ENCODE data around the gene HCAR2.
"Not testable (repeated sequence)": the region's sequence is repeated elsewhere in the genome, so short reads cannot be mapped to it uniquely, and the experiment has no call there.

Gene HCAR2

DNA sequence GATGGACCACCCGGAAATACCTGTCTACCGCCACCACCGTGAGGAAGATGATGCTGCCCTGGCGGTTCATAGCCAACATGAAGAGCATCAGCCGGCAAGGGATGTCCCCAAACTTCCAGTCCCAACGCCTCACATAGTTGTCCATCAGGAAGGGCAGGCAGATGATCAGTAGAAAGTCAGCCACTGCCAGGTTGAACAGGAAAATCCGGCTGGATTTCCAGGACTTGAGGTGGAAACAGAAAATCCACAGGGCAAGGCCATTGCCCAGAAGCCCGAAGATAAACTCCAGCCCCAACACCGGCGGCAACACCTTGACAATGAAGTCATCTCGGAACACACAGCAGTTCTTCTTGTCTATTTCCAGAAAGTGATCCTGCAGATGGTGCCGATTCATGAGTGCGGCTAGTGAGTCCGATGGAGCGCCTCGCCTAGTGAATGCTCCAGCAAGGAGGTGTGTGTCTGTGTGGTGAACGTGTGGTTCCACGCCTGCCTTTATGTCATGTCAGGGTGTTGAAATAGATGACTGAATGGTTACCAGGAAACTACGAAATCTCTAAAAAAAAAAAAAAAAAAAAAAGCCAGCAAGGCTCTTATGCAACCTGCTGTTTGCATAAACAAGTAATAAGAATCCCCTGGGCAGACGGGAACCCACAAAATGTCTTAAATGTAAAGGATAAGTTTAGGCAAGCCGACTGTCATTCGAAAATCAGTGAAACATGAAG lies at the start of gene HCAR2:
TSS of gene HCAR2 (minus strand) at position 468 of the 722 bp plus-strand sequence. CDS start at position 394, 74 bp downstream.
- H3K4me3 ChIP-seq (ENCODE audit: low read length), result peak within 1 kb of the TSS; percentile 10
- DNase-seq (ENCODE audit: low read depth), result peak; percentile 96

DNA sequence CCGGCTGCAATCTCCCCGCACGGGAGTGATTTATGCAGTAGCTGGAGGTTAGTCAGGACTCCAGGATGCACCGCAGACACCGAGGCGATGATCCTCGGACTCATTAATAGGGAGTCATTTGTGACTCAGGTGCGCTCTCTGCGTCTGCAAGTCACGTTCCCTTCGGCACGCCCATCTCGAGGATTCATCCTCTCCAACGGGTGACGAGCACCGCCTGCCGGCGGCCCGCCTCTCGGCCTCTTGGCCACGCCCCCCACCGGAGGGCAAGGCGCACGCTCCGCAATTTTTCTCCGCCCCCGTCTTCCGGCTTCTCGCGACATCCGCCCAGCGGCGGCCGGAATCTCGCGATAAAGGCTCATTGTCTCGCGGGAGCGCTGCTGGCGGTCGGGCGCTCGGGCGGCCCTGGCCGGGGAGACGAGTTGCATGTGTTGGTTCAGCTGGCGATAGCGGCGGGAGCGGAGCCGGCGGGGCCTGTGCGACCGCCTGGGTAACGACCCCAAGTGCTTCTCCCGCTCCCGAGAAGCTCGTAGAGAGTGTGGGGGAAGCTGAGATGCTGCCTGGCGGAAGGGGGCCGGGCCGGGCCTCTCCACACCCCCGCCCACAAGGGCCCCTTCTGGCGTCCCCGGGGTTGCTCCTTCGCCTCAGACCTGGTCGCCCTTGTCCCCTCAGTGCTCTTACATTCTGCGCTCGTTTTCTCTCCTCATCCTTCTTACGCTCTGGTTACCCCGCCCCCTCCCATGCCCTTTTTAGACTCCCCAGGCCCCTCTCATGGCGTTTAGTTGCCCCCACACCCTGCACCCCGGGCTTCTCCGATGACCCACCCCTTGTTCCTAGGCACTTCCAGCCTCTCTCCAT lies 49.5 kb upstream of the HCAR2 start, which contains the start of gene DENR:
TSS of gene DENR (plus strand) at position 361 of the 855 bp plus-strand sequence. CDS start 878 bp downstream, outside the sequence.
- peak within 1 kb of the TSS; percentile 98 for H3K4me3 ChIP-seq (ENCODE audit: low read length)
- TF ChIP-seq, protein P1, sequence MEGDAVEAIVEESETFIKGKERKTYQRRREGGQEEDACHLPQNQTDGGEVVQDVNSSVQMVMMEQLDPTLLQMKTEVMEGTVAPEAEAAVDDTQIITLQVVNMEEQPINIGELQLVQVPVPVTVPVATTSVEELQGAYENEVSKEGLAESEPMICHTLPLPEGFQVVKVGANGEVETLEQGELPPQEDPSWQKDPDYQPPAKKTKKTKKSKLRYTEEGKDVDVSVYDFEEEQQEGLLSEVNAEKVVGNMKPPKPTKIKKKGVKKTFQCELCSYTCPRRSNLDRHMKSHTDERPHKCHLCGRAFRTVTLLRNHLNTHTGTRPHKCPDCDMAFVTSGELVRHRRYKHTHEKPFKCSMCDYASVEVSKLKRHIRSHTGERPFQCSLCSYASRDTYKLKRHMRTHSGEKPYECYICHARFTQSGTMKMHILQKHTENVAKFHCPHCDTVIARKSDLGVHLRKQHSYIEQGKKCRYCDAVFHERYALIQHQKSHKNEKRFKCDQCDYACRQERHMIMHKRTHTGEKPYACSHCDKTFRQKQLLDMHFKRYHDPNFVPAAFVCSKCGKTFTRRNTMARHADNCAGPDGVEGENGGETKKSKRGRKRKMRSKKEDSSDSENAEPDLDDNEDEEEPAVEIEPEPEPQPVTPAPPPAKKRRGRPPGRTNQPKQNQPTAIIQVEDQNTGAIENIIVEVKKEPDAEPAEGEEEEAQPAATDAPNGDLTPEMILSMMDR (IDR thresholded peaks at IDR 0.05; ENCODE audit: insufficient read depth, low read depth, low read length, missing control alignments), result peak; percentile 85
- peak; percentile 100 for DNase-seq (ENCODE audit: low read depth)

DNA sequence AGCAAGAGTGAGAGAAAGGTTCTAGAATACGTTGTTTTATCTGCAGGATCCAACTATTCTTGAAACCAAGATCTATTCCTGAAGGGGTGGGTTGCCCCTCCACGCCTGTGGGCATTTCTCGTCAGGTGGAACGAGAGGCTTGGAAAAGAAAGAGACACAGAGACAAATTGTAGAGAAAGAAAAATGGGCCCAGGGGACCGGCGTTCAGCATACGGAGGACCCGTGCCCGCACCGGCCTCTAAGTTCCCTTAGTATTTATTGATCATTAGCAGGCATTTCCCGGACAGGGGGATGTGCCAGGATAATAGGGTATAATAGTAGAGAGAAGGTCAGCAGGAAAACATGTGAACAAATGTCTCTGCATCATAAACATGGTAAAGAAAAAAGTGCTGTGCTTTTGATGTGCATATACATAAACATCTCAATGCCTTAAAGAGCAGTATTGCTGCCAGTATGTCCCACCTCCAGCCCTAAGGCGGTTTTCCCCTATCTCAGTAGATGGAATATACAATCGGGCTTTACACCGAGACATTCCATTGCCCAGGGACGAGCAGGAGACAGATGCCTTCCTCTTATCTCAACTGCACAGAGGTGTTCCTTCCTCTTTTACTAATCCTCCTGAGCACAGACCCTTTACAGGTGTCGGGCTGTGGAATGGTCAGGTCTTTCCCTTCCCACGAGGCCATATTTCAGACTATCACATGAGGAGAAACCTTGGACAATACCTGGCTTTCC lies 47.8 kb upstream of the HCAR2 start:
- not testable (repeated sequence) for H3K4me3 ChIP-seq (ENCODE audit: low read length); DNase-seq (ENCODE audit: low read depth)

DNA sequence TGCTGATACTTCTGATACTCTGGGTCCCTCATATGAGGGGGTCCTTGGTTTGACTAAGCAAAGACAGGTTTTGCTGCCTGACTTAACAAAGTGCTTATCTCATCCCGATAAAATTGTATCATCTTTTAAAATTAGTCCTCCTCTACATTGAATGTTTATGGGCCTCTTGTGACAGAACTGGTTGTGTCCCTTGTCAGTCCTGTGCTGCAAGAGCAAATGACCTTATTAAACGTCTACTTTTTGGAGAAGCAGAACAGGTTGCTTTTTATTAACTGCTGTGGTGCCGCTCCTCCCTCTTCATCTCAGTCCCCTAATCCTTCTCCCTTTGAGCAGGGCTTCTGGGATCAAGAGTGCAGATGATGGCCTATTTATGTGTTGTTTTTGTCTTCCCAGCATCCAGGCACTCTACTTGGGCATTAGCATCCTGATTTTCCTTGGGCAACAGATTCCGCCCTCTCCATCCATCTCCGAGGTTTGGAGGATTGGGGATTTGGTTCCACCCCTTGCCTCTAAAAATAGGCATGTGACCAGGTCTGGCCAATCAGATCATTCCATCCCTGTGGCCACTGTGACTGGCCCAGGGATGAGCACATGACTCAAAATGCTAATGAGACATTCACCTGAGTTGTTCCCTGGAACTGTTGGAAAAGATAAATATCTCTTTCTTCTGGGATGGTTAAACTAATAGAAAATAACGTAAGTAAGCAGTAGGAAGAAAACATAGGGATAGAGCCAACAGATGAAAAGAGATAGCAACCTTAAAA lies 46.6 kb upstream of the HCAR2 start:
- H3K4me3 ChIP-seq (ENCODE audit: low read length), result no peak overlapping the region
- DNase-seq (ENCODE audit: low read depth), result no peak
- TF ChIP-seq, protein P1 (IDR thresholded peaks at IDR 0.05; ENCODE audit: insufficient read depth, low read depth, low read length, missing control alignments), result no peak

DNA sequence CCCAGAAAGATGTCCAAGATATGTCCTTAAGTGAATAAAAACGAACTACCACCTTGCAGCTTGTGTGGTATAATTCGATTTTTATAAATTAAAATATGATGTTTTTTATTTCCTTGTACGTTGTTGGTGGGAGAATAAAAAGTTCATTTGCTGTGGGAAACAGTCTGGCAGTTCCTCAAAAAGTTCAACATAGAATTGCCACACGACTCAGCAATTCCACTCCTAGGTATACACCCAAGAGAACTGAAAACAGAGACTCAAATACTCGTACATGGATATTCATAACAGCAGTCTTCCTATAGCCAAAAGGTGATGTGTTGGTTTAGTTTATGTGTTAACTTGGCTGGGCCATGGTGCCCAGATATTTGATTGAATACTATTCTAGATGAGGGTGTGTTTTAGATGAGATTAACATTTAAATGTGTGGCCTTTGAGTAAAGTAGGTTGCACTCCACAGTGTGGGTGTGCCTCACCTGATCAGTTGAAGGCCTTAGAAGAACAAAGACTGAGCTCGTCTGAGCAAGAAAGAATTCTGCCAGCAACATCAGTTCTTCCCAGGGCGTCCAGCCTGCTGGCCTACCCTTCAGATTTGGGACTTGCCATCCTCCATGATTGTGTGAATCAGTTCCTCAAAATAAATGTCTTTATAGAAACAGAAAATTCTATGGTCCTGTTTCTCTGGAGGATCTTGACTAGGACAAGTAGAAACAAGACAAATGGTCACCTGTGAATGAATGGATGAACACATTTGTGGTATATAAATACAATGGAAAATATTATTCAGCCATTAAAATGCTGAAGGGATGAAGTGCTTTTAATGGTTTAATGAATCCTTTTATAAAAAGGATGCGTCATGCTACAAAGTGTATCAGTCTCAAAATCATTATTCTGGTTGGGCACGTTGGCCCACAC lies 44.3 kb upstream of the HCAR2 start:
- TF ChIP-seq, protein P1 (IDR thresholded peaks at IDR 0.05; ENCODE audit: insufficient read depth, low read depth, low read length, missing control alignments), result no peak
- peak; percentile 45 for DNase-seq (ENCODE audit: low read depth)
- H3K4me3 ChIP-seq (ENCODE audit: low read length), result no peak overlapping the region

DNA sequence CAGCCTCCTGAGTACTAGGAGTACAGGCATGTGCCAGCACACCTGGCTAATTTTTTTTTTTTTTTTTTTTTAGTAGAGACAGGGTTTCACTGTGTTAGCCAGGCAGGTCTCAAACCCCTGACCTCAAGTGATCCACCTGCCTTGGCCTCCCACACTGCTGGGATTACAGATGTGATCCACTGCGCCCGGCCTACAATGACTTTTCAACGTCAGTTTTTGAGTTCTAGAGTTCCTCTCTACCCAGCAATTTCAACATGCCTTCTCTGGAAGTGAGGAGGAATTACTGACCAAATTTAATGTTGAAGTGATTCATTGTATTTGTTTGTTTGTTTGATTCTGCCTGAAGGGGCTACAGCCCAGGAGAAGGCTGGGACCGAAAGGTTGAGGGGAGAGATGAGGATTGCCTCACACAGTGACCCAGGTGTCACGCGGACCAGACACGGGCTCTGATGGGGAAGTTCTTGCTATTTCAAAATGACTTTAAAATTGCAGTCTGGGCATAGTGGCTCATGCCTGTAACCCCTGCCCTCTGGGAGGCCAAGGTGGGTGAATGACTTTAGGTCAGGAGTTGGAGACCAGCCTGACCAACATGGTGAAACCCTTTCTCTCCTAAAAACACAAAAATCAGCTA lies 40.9 kb upstream of the HCAR2 start:
- no peak overlapping the region for H3K4me3 ChIP-seq (ENCODE audit: low read length)
- TF ChIP-seq, protein P1 (IDR thresholded peaks at IDR 0.05; ENCODE audit: insufficient read depth, low read depth, low read length, missing control alignments), result no peak
- DNase-seq (ENCODE audit: low read depth), result no peak

All from epithelial cell of esophagus (primary cell).